Loucy (cell line): ENCODE measurements around the gene TMEM33.

Experiments used
- H2AFZ ChIP-seq: fragments of 200-600 bp; sonication (generic); 2 replicates; pipeline ENCODE4 v1.6.0; 2016; ENCODE audit warnings: antibody characterized with exemption, mild to moderate bottlenecking, low read length, moderate library complexity
- H3F3A ChIP-seq: fragments of 200-600 bp; 2 replicates; pipeline ENCODE4 v1.6.0; 2016; ENCODE audit warnings: antibody characterized with exemption, low read depth, mild to moderate bottlenecking
- H3K27me3 ChIP-seq: fragments of 200-600 bp; sonication (generic); 2 replicates; pipeline ENCODE4 v1.6.1; 2014; ENCODE audit warnings: low read length, mild to moderate bottlenecking; ENCODE audit not compliant: insufficient read depth, poor library complexity, severe bottlenecking
- H3K36me3 ChIP-seq: fragments of 200-600 bp; sonication (generic); 2 replicates; pipeline ENCODE4 v1.6.1; 2016; ENCODE audit warnings: low read length; ENCODE audit not compliant: insufficient read depth
- H3K4me1 ChIP-seq: fragments of 200-600 bp; sonication (generic); 2 replicates; pipeline ENCODE4 v1.5.1; 2014; ENCODE audit warnings: low read length, mild to moderate bottlenecking; ENCODE audit not compliant: insufficient read depth, poor library complexity, severe bottlenecking
- H3K4me2 ChIP-seq: fragments of 200-600 bp; sonication (generic); 2 replicates; pipeline ENCODE4 v1.6.0; 2014; ENCODE audit warnings: antibody characterized with exemption, low read length, low read depth, mild to moderate bottlenecking; ENCODE audit not compliant: poor library complexity, severe bottlenecking
- H3K4me3 ChIP-seq: fragments of 200-600 bp; sonication (generic); 2 replicates; pipeline ENCODE4 v1.5.1; 2014; ENCODE audit warnings: low read length, mild to moderate bottlenecking, mixed read lengths; ENCODE audit not compliant: poor library complexity, severe bottlenecking
- H3K79me2 ChIP-seq: fragments of 200-600 bp; sonication (generic); 2 replicates; pipeline ENCODE4 v1.6.1; 2014; ENCODE audit warnings: low read length; ENCODE audit not compliant: insufficient read depth
- H3K9ac ChIP-seq: fragments of 200-600 bp; sonication (generic); 2 replicates; pipeline ENCODE4 v1.6.0; 2014; ENCODE audit warnings: mild to moderate bottlenecking, low read depth, low read length, moderate library complexity; ENCODE audit not compliant: poor library complexity, severe bottlenecking
- H3K9me2 ChIP-seq: fragments of 200-600 bp; sonication (generic); replicated peaks from 2 replicates; pipeline ENCODE4 v1.6.1; 2016; ENCODE audit warnings: low read depth, low read length, mixed read lengths
- H3K9me3 ChIP-seq: fragments of 200-600 bp; sonication (generic); 2 replicates; pipeline ENCODE4 v1.6.1; 2014; ENCODE audit warnings: mild to moderate bottlenecking, antibody characterized with exemption, low read length, low read depth; ENCODE audit not compliant: insufficient read depth
- H4K20me1 ChIP-seq: fragments of 200-600 bp; sonication (generic); 2 replicates; pipeline ENCODE4 v1.6.0; 2014; ENCODE audit warnings: antibody characterized with exemption, low read length, mild to moderate bottlenecking; ENCODE audit not compliant: insufficient read depth, poor library complexity, severe bottlenecking
- CTCF ChIP-seq: fragments of 200-600 bp; sonication (generic); conservative IDR thresholded peaks from 2 replicates; pipeline ENCODE4 v1.5.1; 2014; ENCODE audit warnings: mild to moderate bottlenecking, antibody characterized with exemption, low read length
- EZH2phosphoT487 ChIP-seq: fragments of 200-600 bp; IDR thresholded peaks from 2 replicates; pipeline ENCODE4 v1.6.1; 2018; ENCODE audit warnings: antibody characterized with exemption, mild to moderate bottlenecking, moderate library complexity, borderline replicate concordance

The TMEM33 gene

GRCh38 chr4:41935652-41936021, 408 bp downstream of the TMEM33 start:
- Histone ChIP-seq H3K27me3 (no peaks in the 10 kb centered on the region), H3K9me3 (no peaks in the 10 kb centered on the region), H3K4me2 (peak overlapping the region; percentile 95), H4K20me1 (peaks cover 46% of the 10 kb centered on the region), H2AFZ (peak overlapping the region; percentile 88; the same call in 1 of the 2 replicates), H3K4me3 (peak overlapping the region; percentile 84), H3F3A (no peaks in the 10 kb centered on the region), H3K9ac (peak overlapping the region; percentile 86), H3K9me2 (no peaks in the 10 kb centered on the region), H3K4me1 (peaks cover 15% of the 10 kb centered on the region), H3K79me2 (peaks cover 53% of the 10 kb centered on the region), H3K36me3 (peaks cover 8% of the 10 kb centered on the region; the same call in 1 of the 2 replicates)
- TF ChIP-seq CTCF (no peak), EZH2phosphoT487 (no peak)

GRCh38 chr4:41939016-41939626, 3.9 kb downstream of the TMEM33 start:
- H3K27me3 ChIP-seq = no peaks in the 10 kb centered on the region
- H3K4me3 ChIP-seq = peak overlapping the region; percentile 84
- no peak overlapping the region for H3K9ac ChIP-seq
- H3K4me1 ChIP-seq = peaks cover 21% of the 10 kb centered on the region
- H3K36me3 ChIP-seq = peaks cover 24% of the 10 kb centered on the region; the same call in 1 of the 2 replicates
- no peaks in the 10 kb centered on the region for H3F3A ChIP-seq
- H3K4me2 ChIP-seq = peak overlapping the region; percentile 95
- H4K20me1 ChIP-seq = peaks cover 67% of the 10 kb centered on the region
- H3K79me2 ChIP-seq = peaks cover 80% of the 10 kb centered on the region
- TF ChIP-seq EZH2phosphoT487 (no peak), CTCF (no peak)
- no peaks in the 10 kb centered on the region for H3K9me3 ChIP-seq
- H3K9me2 ChIP-seq = no peaks in the 10 kb centered on the region
- no peak overlapping the region for H2AFZ ChIP-seq

GRCh38 chr4:41940834-41941233, 5.6 kb downstream of the TMEM33 start:
- Histone ChIP-seq H3F3A (no peaks in the 10 kb centered on the region), H3K4me3 (peak overlapping the region; percentile 0), H3K4me2 (peak overlapping the region; percentile 35), H3K9me2 (no peaks in the 10 kb centered on the region), H3K4me1 (peaks cover 21% of the 10 kb centered on the region), H3K79me2 (peaks cover 73% of the 10 kb centered on the region), H3K27me3 (no peaks in the 10 kb centered on the region), H3K9me3 (no peaks in the 10 kb centered on the region), H4K20me1 (peaks cover 60% of the 10 kb centered on the region), H3K9ac (no peak overlapping the region), H2AFZ (no peak overlapping the region), H3K36me3 (peaks cover 40% of the 10 kb centered on the region)
- TF ChIP-seq CTCF = no peak
- TF ChIP-seq EZH2phosphoT487 = no peak
